8988T (cell line): ENCODE measurements around the gene PPP2R2C.

Experiments
- DNase-seq: peaks from one replicate; pipeline ENCODE4 v3.0.0; 2011

Gene PPP2R2C

DNA sequence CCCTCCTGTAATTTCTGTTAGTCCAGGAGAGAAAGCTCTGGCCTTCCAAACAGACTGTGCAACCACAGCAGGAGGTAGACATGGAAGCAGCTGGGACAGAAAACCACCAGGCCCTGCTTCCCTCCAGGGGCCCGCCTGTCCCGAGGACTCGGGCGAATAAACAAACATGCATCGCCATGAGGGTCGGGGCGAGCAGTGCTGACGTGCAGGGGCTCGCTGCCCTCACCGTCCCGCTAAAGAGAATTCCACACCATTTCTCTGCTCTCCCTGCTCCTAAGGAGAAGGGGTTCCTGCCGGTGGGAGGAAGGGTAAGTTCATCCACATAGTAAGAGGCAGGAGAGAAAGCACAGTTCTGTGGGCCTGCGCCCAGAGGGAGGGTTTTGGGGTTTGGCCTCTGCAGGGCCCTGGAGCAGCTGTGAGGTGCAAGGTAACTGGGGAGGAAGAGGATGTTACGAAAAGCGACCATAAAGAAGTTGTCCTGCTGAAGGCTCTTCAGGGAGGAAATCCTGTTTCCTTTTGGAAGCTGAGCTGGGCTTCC lies 147.9 kb downstream of the PPP2R2C start:
- no peak for DNase-seq

DNA sequence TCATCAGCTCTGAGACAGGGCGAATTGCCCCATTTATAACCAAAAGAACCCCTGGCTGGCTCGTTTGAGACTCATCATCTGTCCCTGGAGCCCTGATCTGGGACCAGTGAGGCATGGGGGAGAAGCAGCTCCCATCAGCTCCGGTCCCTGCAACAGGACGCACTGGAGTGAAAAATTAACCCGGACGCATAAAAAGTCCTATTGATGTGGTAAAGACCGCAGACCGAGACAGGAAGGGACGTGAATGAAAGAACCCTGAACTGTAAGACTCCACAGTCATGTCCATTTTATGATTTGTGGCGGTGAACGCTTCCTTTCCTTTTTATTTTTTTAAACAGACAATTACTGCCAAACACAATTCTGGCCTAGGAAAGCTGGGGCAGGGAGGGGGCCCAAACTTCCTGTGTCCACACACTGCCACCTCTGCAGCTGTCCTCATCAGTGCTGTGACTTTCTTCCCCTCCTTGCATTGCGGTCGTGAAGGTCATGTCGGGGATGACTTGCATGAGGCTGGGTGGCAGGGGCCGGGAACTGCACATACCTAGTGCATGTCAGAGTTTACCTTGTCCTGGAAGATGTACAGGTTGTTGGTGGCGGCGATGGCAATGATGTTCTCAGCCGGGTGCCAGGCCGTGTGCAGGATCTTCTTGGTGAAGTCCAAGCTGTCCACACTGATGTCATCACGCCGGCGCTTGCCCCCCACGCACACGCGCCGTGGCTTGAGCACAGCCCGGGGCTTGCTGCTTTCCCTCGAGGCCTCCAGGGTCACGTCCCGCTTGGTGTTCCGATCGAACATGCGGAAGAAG lies 149.4 kb downstream of the PPP2R2C start:
- no peak for DNase-seq

DNA sequence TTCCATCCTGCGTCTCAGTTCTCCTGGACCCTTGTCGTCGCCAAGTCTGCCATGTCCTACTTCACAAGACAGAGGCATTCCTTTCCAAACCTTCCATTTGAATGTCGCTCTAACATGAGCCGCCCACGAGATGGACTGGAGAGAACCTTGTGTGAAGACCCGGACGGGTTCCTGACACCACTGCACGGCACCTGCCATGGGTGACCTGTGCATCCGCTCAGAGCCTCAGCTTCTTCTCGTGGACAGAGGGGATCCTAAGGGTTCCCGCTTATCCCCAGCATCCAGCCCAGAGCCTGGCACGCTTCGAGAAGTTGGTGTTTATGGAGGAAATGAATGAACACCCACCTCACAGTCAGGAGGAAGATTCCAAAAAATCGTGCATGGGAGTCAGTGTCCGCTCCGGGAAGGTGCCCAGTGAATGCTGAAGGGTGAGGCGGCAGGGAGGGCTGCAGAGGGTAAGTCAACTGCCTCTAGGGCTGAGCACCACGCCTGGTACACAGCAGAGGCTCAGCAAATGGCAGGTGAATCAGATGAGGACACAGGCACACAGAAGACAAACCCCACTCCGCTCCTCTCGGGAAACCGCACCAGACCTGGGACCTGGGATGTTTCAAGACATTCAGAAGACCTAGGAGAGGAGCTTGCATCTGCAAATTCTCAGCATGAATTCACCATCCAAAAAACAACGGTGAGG lies 150.2 kb downstream of the PPP2R2C start:
- DNase-seq: no peak

DNA sequence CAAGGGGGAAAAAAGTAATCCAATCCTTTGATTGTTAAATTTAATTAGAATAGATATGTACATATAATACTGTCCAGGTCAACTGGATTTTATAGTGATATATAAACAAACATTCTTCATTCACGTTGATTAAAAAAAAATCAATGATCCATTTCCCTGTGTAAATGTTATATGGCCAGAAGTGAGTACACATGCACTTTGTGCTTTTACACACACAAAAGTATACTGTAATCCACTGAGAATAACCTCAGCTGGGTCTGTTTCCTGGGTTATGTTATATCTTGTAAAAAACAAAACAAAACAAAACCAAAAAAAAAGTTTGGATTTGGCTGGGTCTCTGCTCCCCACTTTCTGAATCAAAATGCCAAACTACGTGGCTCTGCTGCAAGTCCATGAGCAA lies 151.1 kb downstream of the PPP2R2C start:
- no peak for DNase-seq

DNA sequence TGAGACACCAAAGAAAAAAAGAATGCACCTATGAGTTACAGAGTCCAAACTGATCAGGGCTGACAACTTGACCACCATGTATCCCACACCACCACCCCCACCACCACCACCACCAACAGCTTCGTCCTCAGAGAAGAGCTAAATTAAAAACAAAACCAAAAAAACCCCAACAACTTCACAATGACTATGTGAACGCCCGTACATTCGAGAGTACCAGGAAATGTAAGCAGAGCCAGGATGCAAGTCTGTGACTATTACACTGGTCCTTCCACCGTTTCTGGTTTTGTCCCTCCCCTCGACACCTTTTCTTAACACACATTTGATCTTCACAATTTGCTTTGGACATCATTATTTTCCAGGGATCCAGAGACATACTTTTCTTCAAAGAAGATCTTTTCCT lies 151.8 kb downstream of the PPP2R2C start:
- no peak for DNase-seq

DNA sequence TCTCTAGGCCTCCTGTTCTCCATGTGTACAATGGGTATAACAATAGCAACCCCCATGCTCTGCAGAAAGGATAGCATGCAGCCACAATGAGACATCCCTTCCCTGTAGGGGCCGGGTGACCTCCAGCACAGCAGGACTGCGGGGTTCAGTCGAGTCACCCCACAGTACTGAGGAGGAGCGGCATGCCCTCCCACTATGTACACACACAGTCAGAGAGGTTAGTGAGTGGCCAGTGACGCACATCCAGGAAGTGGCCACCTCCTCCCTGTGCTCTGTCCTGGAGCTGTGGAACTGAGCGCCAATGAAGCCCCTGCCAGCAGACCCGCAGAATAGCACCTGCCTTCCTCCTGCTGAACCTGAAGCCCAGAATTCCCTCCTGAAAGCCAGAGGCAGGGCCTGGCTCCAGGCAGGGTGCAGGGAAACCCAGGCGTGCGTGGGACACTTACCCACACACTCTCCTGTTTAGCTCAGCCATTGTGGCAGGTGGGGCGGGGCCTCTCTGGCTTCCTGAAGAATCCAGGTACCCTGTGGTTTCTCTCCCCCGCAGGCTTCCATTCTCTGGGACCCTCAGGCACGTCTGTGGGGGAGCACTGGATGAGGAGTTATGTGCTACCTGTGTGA lies 152.8 kb downstream of the PPP2R2C start:
- DNase-seq: no peak

DNA sequence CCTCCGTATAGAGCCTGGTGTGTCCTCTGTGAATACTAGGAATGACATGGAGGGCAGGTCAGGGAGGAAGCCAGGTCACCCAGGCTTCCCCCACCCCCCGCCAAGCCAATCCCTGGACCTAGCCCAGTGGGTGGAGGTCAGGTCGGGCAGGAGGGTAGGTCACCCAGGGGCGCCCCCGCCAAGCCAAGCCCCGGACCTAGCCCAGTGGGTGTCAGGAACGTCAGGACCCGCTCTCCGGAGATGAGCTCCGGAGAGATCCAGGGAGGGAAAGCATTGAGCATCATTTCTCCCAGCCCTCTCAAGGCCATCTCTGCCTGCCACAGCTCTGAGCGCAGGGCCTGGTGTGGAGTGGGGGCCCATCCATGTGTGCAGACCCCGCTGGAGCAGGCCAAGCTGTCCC lies 154.2 kb downstream of the PPP2R2C start:
- no peak for DNase-seq

DNA sequence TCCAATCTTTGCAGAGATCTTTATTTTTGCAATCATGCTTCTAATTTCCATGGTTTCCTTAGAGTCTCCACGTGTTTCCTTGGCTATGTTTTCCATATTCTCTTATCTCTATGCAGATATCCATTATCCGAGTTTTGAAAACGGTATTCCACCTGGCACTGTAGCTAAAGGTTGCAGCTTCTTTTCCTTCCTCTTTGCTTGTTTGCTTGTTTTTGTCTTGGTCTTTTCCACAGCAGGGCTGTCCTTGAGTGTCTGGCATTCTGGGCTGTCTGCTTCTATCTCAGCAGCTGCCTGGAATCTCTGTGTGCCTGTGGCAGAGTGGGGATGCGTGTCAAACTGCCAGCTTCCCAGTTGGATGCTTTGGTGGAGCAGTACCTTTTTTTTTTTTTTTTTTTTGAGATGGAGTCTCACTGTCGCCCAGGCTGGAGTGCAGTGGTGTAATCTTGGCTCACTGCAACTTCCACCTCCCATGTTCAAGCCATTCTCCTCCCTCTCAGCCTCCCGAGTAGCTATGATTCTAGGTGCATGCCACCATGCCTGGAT lies 155.9 kb downstream of the PPP2R2C start:
- DNase-seq: no peak

DNA sequence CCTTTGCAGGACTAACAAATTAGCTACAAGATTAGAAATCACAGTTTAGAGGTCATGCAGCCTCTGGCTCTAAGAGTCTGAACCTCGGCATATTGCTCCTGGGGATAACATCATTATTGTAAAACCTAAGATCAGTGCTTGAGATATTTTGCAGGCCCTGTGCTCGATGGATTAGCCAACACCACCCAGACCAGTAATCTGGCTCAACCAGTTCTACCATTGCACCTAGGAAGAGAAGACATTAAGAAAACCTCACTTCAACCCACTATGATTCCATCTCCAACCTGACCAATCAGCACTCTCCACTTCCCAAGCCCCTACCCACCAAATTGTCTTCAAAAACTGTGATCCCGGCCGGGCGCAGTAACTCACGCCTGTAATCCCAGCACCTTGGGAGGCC lies 159.2 kb downstream of the PPP2R2C start:
- DNase-seq: no peak

DNA sequence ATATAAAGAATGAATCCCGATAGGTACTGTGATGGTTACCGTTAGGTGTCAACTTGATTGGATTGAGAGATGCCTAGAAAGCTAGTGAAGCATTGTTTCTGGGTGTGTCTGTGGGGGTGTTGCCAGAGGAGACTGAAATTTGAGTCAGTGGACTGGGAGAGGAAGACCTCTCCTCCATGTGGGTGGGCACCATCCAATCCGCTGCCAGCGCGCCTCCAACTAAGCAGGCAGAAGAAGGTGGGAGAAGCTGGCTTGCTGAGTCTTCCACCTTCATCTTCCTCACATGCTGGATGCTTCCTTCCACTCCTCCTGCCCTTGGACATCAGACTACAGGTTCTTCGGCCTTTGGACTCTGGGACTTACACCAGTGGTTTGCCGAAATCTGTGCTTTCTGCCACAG lies 162.6 kb downstream of the PPP2R2C start:
- no peak for DNase-seq

DNA sequence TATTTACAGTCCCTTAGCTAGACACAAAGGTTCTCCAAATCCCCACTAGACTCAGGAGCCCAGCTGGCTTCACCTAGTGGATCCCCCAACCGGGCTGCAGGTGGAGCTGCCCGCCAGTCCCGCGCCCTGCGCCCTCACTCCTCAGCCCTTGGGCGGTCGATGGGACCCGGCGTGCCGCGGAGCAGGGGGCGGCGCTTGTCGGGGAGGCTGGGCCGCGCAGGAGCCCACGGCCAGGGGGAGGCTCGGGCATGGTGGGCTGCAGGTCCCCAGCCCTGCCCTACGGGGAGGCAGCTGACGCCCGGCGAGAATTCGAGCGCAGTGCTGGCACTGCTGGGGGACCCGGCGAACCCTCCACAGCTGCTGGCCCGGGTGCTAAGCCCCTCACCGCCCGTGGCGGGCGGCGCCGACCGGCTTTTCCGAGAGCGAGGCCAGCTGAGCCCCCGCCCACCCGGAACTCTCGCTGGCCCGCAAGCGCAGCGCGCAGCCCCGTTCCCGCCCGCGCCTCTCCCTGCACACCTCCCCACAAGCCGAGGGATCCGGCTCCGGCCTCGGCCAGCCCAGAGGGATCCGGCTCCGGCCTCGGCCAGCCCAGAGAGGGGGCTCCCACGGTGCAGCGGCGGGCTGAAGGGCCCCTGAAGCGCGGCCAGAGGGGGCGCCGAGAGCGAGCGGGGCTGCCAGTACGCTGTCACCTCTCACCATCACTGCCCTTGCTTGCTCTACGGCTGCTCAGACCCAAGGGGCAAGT lies 163.3 kb downstream of the PPP2R2C start:
- DNase-seq: no peak

DNA sequence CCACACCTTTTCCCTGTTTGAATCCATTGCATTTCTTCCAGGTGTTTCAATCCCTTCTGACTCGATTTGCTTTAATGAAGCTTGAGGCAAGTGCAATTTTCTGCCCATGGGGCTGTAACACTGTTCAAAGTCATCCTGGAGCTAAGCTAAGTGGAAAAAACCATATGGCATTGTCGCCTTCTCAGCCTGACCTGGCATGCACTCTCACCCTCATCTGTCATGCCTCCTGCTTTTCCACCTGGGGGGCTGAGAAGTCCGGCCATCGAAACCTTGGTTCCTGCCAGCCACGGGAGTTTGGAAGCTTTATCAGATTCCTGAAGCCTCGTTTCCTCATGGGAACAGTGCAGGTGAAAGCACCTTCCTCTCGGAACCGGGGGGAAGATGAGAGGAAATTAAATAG lies 164.5 kb downstream of the PPP2R2C start:
- no peak for DNase-seq

DNA sequence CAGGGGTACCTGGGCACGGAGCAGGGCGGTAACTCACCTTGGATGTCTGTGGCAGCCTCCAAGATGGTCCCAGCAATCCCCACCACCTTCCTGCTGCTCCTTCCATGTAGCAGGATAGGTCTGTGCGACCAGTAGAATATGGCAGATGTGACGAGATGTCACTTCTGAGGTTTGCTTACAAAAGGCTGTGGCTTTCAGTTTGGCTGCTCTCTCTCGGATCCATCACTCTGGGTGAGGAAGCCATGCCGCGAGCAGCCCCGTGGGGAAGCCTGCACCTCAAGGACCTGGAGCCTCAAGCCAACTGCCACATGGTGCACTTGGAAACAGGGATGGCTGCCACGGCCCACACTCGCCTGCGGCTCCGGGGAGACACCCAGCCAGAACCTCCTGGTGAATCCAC lies 165.2 kb downstream of the PPP2R2C start:
- no peak for DNase-seq

DNA sequence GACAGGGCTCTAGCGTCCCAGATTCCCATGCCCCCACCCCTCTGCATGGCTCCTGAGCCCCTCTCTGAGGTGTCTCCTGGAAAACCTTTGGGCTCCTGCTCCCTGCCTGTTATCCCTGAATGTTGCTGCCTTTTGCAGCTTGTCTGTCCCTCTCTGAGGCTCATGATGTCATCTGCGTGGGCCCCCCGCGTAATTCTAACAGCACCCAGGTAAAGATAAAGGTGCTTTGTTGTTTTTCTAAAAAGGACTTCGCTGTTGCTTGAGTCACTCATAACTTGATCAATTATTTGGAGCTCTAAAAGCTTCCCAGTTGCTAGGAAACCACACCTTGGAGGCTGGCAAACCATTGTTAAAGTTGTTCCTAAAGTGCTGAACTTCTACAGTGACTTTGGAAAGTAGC lies 166.1 kb downstream of the PPP2R2C start:
- DNase-seq: no peak

DNA sequence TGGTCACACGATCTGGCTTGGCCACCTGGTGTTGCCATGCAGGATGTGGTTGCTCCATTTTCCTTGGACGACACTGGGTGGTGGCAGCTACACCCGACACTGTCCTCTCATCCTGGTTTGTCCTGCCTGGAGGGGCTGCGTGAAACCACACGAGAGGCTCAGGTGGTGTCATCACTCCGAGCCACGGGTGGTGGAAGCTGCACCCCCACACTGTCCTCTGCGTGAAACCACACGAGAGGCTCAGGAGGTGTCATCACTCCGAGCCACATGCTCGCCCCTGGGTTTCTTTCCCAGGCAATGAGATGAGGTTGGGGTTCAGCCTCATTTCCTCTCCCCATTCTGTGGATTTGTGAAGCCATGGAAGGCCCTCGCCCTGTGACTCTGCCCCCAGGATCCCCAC lies 168.5 kb downstream of the PPP2R2C start:
- DNase-seq: no peak

DNA sequence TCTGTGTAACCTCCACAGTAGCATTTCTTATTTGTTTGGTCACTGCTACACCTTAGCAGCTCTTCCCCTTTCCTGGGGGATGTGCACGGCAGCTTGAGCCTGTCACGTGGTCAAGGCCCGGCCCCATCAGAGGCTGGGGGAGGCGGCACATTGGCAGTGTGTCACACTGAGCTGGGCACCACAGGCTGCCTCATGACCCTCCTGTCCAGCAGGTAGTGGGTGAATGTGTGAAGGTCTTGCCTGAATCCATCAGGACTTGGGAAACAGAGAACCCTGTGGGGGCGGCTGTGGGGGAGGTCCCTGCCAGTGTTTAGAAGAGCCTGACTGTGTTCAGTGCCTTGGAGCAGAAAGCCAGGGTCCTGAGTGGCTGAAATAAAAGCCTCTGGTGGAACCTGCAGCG lies 169.5 kb downstream of the PPP2R2C start:
- DNase-seq: no peak

DNA sequence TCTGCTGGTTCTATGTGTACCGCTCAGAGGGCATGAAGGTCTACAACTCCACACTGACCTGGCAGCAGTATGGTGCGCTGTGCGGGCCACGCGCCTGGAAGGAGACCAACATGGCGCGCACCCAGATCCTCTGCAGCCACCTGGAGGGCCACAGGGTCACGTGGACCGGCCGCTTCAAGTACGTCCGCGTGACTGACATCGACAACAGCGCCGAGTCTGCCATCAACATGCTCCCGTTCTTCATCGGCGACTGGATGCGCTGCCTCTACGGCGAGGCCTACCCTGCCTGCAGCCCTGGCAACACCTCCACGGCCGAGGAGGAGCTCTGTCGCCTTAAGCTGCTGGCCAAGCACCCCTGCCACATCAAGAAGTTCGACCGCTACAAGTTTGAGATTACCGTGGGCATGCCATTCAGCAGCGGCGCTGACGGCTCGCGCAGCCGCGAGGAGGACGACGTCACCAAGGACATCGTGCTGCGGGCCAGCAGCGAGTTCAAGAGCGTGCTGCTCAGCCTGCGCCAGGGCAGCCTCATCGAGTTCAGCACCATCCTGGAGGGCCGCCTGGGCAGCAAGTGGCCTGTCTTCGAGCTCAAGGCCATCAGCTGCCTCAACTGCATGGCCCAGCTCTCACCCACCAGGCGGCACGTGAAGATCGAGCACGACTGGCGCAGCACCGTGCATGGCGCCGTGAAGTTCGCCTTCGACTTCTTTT lies 170.5 kb downstream of the PPP2R2C start:
- DNase-seq: no peak

DNA sequence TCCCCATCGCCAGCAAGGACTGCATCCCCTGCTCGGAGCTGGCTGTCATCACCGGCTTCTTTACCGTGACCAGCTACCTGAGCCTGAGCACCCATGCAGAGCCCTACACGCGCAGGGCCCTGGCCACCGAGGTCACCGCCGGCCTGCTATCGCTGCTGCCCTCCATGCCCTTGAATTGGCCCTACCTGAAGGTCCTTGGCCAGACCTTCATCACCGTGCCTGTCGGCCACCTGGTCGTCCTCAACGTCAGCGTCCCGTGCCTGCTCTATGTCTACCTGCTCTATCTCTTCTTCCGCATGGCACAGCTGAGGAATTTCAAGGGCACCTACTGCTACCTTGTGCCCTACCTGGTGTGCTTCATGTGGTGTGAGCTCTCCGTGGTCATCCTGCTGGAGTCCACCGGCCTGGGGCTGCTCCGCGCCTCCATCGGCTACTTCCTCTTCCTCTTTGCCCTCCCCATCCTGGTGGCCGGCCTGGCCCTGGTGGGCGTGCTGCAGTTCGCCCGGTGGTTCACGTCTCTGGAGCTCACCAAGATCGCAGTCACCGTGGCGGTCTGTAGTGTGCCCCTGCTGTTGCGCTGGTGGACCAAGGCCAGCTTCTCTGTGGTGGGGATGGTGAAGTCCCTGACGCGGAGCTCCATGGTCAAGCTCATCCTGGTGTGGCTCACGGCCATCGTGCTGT lies 171.2 kb downstream of the PPP2R2C start:
- no peak for DNase-seq

DNA sequence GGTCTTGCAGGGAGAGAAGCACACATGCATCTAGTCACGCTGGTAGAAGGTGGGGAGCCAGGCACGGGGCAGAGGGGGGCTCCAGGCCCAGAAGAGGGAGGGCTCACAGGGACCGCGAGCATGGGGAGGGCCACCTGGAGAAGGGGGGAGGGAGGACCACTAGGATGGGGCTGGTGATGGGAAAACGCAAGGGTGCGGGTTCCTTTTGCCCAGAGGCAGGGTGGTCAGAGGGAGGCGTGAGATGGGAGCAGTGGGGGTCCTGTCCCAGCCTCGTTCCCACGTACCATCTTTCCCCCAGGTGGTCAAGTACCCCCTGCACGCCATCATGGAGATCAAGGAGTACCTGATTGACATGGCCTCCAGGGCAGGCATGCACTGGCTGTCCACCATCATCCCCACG lies 172.1 kb downstream of the PPP2R2C start:
- DNase-seq: no peak

DNA sequence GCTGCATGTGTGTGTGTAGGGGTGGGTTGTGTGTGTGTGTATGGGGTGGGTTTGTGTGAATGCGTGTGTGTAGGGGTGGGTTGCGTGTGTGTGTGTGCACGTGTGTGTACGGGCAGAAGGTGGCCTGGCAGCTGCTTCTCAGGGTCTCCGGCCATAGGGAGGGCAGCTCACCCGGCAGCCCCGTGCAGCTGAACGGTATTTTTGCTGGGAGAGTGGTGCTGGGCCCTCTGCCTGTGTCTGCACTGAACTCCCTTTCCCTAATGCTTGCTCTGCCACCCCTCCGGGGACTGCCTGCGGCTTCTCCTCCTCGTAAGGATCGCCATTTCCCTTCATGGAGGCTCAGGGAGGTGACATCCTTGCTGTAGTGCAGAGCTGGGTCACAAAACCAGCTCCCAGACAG lies 172.5 kb downstream of the PPP2R2C start:
- DNase-seq: no peak

DNA sequence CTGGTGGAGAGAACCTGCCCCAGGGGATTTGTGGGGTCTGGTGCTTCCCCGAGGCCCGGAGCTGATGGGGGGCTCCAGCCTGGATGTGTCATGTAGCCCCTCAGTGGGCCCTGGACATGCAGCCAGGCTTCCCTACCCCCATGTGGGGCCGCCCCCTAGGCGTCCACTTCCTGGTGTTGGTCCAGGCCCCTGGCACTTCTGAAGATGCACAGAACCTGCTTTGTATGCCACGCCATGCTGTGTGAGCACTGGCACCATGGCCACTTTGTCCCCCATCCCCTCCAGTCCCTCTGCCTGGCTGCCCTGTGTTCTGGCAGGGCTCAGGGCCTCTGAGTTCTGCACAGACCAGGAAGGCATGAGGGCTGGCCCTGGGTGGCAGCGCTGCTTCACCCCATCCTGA lies 173.6 kb downstream of the PPP2R2C start:
- no peak for DNase-seq

DNA sequence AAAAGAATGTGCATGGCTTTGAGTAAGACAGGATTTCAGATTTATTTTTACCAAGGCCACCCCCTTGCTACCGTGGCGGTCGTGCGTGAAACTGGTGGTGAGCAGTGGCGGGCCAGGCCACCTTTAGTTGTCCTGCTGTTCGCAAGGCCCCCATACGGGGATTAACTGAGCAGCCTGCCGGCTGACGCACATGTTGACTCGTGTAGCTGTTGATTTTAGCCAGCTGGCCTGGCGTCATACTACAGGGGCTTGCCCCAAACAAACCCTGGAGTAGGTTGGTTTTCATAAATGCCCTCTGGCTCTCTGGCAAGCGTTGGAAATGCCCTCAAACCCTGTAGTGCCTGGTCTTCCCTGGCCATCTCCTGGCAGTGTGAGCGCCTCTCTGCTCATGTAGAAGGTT lies 174.4 kb downstream of the PPP2R2C start:
- no peak for DNase-seq
